Endothelial cell of umbilical vein (primary cell): Measurements from ENCODE around the gene TMEM120B. TPM values are rescaled to one million over a fixed set of nuclear protein-coding genes. Genes with fewer than 3 reads are reported as not detected.

Experiments
- BruUV-seq: library from RNA; stranded (reverse); fragments of 400-500 nt; replicated peaks from 2 replicates; lab custom pipeline; 2021; lab: Mats Ljungman, UMichigan
- CTCF ChIA-PET: fragments of 300-600, 350-600 bp; sonication (Branson Sonifier 250); formaldehyde crosslinking; loops from one replicate; lab custom pipeline; 2021; ENCODE audit warnings: antibody characterized with exemption, inconsistent platforms; lab: Charles Lee
- POLR2A ChIA-PET: fragments of 300-600, 350-600 bp; sonication (Branson Sonifier 250); formaldehyde crosslinking; loops from one replicate; lab custom pipeline; 2021; ENCODE audit warnings: antibody characterized with exemption, inconsistent platforms; lab: Charles Lee
- DNase-seq: peaks from one replicate; pipeline ENCODE4 v3.0.0-alpha.2; 2011; ENCODE audit warnings: low read depth, low spot score
- FAIRE-seq: peaks from 2 replicates; lab custom pipeline; 2011; peaks lifted over from hg19 to GRCh38; lab: Jason Lieb, UNC
- H2AFZ ChIP-seq: 2 replicates; pipeline ENCODE4 v1.6.0; 2012; ENCODE audit warnings: low read depth, low read length, control low read depth, inconsistent platforms
- H3K27ac ChIP-seq: 2 replicates; pipeline ENCODE4 v1.5.1; 2011; ENCODE audit warnings: low read depth, mild to moderate bottlenecking, control low read depth, low read length, moderate library complexity; ENCODE audit not compliant: insufficient read depth
- H3K27me3 ChIP-seq, 2 experiments: 2 replicates each; pipeline versions ENCODE4 v1.6.0 to v1.6.1; 2011; ENCODE audit warnings: low read length in 2 of 2, mixed read lengths in 1 of 2; ENCODE audit not compliant: control insufficient read depth in 2 of 2, insufficient read depth in 2 of 2
- H3K36me3 ChIP-seq, 2 experiments: 2 replicates in 1 of 2; 3 replicates in 1 of 2; pipeline ENCODE4 v1.5.1; 2011; ENCODE audit warnings: low read length in 2 of 2, mild to moderate bottlenecking in 1 of 2, moderate library complexity in 1 of 2; ENCODE audit not compliant: control insufficient read depth in 2 of 2, insufficient read depth in 2 of 2; ENCODE audit errors: extremely low read depth in 1 of 2
- H3K4me1 ChIP-seq: 3 replicates; pipeline ENCODE4 v1.5.1; 2011; ENCODE audit warnings: mild to moderate bottlenecking, low read length; ENCODE audit not compliant: control insufficient read depth, insufficient read depth; ENCODE audit errors: extremely low read depth
- H3K4me2 ChIP-seq: 2 replicates; pipeline ENCODE4 v1.6.1; 2011; ENCODE audit warnings: low read length, control low read depth, mixed read lengths; ENCODE audit not compliant: insufficient read depth
- H3K4me3 ChIP-seq, 3 experiments: fragments of 200-600 bp in 1 of 3; sonication (generic), shearing (Covaris generic) in 1 of 3; replicated peaks in 1 of 3; 2 replicates each; pipeline ENCODE4 v1.5.1; 2011 to 2016; ENCODE audit warnings: control low read depth in 3 of 3, low read length in 3 of 3, mild to moderate bottlenecking in 2 of 3, inconsistent platforms in 1 of 3, low read depth in 1 of 3, moderate library complexity in 1 of 3; ENCODE audit not compliant: insufficient read depth in 1 of 3
- H3K79me2 ChIP-seq: 2 replicates; pipeline ENCODE4 v1.6.0; 2012; ENCODE audit warnings: low read length, inconsistent platforms; ENCODE audit not compliant: control insufficient read depth, insufficient read depth
- H3K9ac ChIP-seq: replicated peaks from 2 replicates; pipeline ENCODE3; 2011; ENCODE audit warnings: low read length, control low read depth; ENCODE audit not compliant: insufficient read depth; ENCODE audit errors: extremely low read depth
- H3K9me1 ChIP-seq: replicated peaks from 3 replicates; pipeline ENCODE4 v1.6.0; 2011; ENCODE audit warnings: mild to moderate bottlenecking, low read length; ENCODE audit not compliant: control insufficient read depth, insufficient read depth; ENCODE audit errors: extremely low read depth
- H3K9me3 ChIP-seq: replicated peaks from 2 replicates; pipeline ENCODE4 v1.5.1; 2012; ENCODE audit warnings: low read length, inconsistent platforms; ENCODE audit not compliant: control insufficient read depth, insufficient read depth
- H4K20me1 ChIP-seq: replicated peaks from 2 replicates; pipeline ENCODE3; 2011; ENCODE audit warnings: mild to moderate bottlenecking, low read length; ENCODE audit not compliant: control insufficient read depth, insufficient read depth; ENCODE audit errors: extremely low read depth
- CTCF ChIP-seq, 2 donors: IDR thresholded peaks; 1 replicate in 1 of 2; 2 replicates in 1 of 2; pipeline ENCODE4 v1.5.1; 2011; ENCODE audit warnings: low read length in 2 of 2, mild to moderate bottlenecking in 2 of 2, moderate library complexity in 2 of 2, control low read depth in 1 of 2, inconsistent platforms in 1 of 2, low read depth in 1 of 2; ENCODE audit not compliant: insufficient read depth in 1 of 2; ENCODE audit errors: extremely low read depth in 1 of 2
- EZH2 ChIP-seq: IDR thresholded peaks from 2 replicates; pipeline ENCODE4 v1.6.1; 2012; ENCODE audit warnings: borderline replicate concordance, low read depth, mild to moderate bottlenecking, moderate library complexity, low read length, inconsistent platforms; ENCODE audit not compliant: severe bottlenecking
- FOS ChIP-seq: IDR thresholded peaks from 2 replicates; pipeline ENCODE4 v1.6.1; 2011; ENCODE audit warnings: mild to moderate bottlenecking, low read length, moderate library complexity, borderline replicate concordance; ENCODE audit not compliant: insufficient read depth
- GATA2 ChIP-seq: IDR thresholded peaks from 2 replicates; pipeline ENCODE4 v1.7.0; 2011; ENCODE audit warnings: low read depth, mild to moderate bottlenecking, moderate library complexity, mixed read lengths, low read length; ENCODE audit not compliant: insufficient read length, insufficient read depth
- JUN ChIP-seq: IDR thresholded peaks from 2 replicates; pipeline ENCODE4 v1.6.1; 2011; ENCODE audit warnings: borderline replicate concordance, low read depth; ENCODE audit not compliant: insufficient read length, insufficient read depth
- MAX ChIP-seq: IDR thresholded peaks from 2 replicates; pipeline ENCODE4 v1.6.1; 2011; ENCODE audit not compliant: insufficient read depth, insufficient read length
- MYC ChIP-seq: IDR thresholded peaks from one replicate; pipeline ENCODE4 v1.6.1; 2011; ENCODE audit warnings: mild to moderate bottlenecking, low read depth, low read length
- POLR2A ChIP-seq: IDR thresholded peaks from 2 replicates; pipeline ENCODE4 v1.6.1; 2012; ENCODE audit warnings: low read depth, mild to moderate bottlenecking, control low read depth, low read length
- POLR2AphosphoS5 ChIP-seq: IDR thresholded peaks from 2 replicates; pipeline ENCODE4 v1.6.1; 2012; ENCODE audit warnings: low read depth, mild to moderate bottlenecking, control low read depth, low read length, moderate library complexity; ENCODE audit not compliant: insufficient read depth
- dilution Hi-C: fragments of 300-500 bp; cut with MboI; formaldehyde crosslinking; loops from one replicate; pipeline ENCODE4 v1.15.0; 2019; ENCODE audit warnings: low sequenced_read_pairs; ENCODE audit not compliant: extremely low pct_ligation_motif_present
- intact Hi-C: fragments of 100-400 bp; cut with micrococcal nuclease; formaldehyde crosslinking; loops from one replicate; pipeline ENCODE4 v1.10.0; 2022
- polyA plus RNA-seq, 4 experiments: library from polyadenylated mRNA; depleted of rRNA in 3 of 4; stranded (reverse) in 3 of 4; unstranded in 1 of 4; fragments of >200 nt; gene quantifications; 2 replicates each; pipeline versions ENCODE4 v1.2.1 to v1.2.3, GENCODE V29; 2011 to 2012; ENCODE audit warnings: missing spikeins in 1 of 4
- total RNA-seq: library from RNA; stranded (reverse); gene quantifications from 2 replicates; pipeline ENCODE4 v1.2.3, GENCODE V29; 2021

The TMEM120B gene
- total and polyA plus RNA-seq, 2 donors (not counting 3 experiments of a cell fraction or from before 2014, with no cell fraction given), result 10.4 to 12.8 TPM

- H3K4me1 ChIP-seq, result no peaks in the 10 kb centered on the region
Observed at GRCh38 chr12:121765573-121765972, 53.0 kb downstream of the TMEM120B start.

More at GRCh38 chr12:121765573-121765972, 53.0 kb downstream of the TMEM120B start:
- H2AFZ ChIP-seq, result no peak overlapping the region
- H3K9ac ChIP-seq, result no peak overlapping the region
- DNase-seq (no peak), FAIRE-seq (peak; percentile 73)
- TF ChIP-seq POLR2AphosphoS5, result no peak
- no peak for TF ChIP-seq EZH2
- TF ChIP-seq MAX, result no peak
- TF ChIP-seq FOS, result no peak
- TF ChIP-seq POLR2A, result no peak
- TF ChIP-seq MYC, result no peak
- no peak for TF ChIP-seq CTCF (IDR thresholded peaks at IDR 0.05; ENCODE audit: extremely low read depth in 1 of 2, insufficient read depth in 1 of 2, low read depth in 1 of 2, low read length in 2 of 2)
- no peak for TF ChIP-seq GATA2
- peak; percentile 62 for TF ChIP-seq JUN
- no peaks in the 10 kb centered on the region for H4K20me1 ChIP-seq
- H3K9me3 ChIP-seq, result no peaks in the 10 kb centered on the region
- H3K4me2 ChIP-seq, result no peak overlapping the region
- H3K27ac ChIP-seq, result no peak overlapping the region
- H3K4me3 ChIP-seq, result no peak overlapping the region
- no peaks in the 10 kb centered on the region for H3K9me1 ChIP-seq
- no peaks in the 10 kb centered on the region for H3K79me2 ChIP-seq
- no peaks in the 10 kb centered on the region for H3K27me3 ChIP-seq
- H3K36me3 ChIP-seq, result no peaks in the 10 kb centered on the region
- dilution Hi-C loops (no loop called here), intact Hi-C loops (no loop called here)
- BruUV-seq, result no TSS peak
- POLR2A ChIA-PET, result no interaction called here
- CTCF ChIA-PET, result interaction anchor here (1.2 to 4.3 kb wide), 5 partner anchors 9 to 213 kb away, joined by 3 to 22 read pairs (median 5); partner anchors contain the start of genes RHOF and TMEM120B
